ENCODE results near the gene SKIC3. TPM values are rescaled to one million over a fixed set of nuclear protein-coding genes. Genes with fewer than 3 reads are reported as not detected.

The SKIC3 gene
- total RNA-seq, 3 donors from 2014 or later (not counting 1 experiment from before 2014, with no cell fraction given) = 67.5 to 94.1 (median 71.1) TPM

DNA sequence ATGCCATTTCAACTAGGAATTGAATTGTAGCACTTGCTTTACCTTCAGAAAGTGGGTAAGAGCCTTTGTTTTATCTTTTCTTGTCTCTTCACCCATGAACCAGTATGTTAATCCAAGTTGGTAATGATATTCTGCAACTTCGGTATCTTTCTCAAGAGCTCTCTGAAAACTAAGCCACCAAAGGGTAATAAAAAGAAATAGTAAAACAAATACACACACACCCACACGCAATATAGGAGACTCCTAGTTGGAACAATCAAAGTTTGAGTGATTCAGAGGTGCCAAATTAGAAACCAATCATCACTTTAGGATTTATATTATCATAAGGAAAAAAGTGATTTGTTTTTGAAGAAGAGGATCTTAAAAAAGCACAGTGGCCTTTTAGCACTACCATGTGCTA lies 30.4 kb downstream of the SKIC3 start:
- Histone ChIP-seq H3K9me3 (ENCODE audit: control insufficient read depth, insufficient read depth, low read length) (no peaks in the 10 kb centered on the region), H3K27me3 (ENCODE audit: control insufficient read depth, insufficient read depth, low read length) (no peaks in the 10 kb centered on the region), H3K4me3 (ENCODE audit: low read length) (no peak overlapping the region), H3K4me1 (ENCODE audit: control insufficient read depth, insufficient read depth, low read length) (no peaks in the 10 kb centered on the region), H3K36me3 (ENCODE audit: control insufficient read depth, insufficient read depth, low read length) (peaks cover 74% of the 10 kb centered on the region), H3K27ac (ENCODE audit: low read length) (no peak overlapping the region)
- no peaks in the 10 kb centered on the region for H3K27me3 Mint-ChIP-seq (ENCODE audit: low read depth in 2 of 2)
- no peaks in the 10 kb centered on the region for H3K9me3 Mint-ChIP-seq
- H3K36me3 Mint-ChIP-seq = peaks cover 5% of the 10 kb centered on the region
- no peaks in the 10 kb centered on the region for H3K4me1 Mint-ChIP-seq
- intact Hi-C loops (cut with micrococcal nuclease) = no loop called here
- TF ChIP-seq CTCF (IDR thresholded peaks at IDR 0.05) = no peak
- DNase-seq = no peak
- H3K4me3 Mint-ChIP-seq = no peak overlapping the region
- no peak for ATAC-seq
- no peak overlapping the region for H3K27ac Mint-ChIP-seq
- WGBS (ENCODE audit: insufficient coverage) = 100% methylated on average over 1 of the region's 2 CpGs

DNA sequence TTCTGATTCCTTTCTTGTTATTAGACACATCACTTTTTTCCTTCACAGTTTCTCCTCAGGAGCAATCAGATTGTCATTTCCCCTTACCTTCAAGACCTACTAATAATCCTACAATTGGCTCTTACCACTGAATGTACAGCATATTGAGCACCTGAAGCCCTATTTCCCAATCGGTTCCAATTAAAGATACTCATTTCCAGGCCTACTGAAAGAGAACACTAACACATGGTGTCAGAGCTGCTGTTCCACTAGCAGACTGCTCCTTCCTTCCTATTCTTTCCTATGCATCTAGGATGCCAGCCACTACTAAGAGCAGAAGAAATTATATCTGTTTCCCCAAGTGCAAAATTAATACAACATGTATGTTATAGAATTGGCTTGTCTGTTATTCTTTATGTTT lies 34.6 kb downstream of the SKIC3 start:
- Histone ChIP-seq H3K27ac (ENCODE audit: low read length) (no peak overlapping the region), H3K9me3 (ENCODE audit: control insufficient read depth, insufficient read depth, low read length) (no peaks in the 10 kb centered on the region), H3K4me1 (ENCODE audit: control insufficient read depth, insufficient read depth, low read length) (no peaks in the 10 kb centered on the region), H3K36me3 (ENCODE audit: control insufficient read depth, insufficient read depth, low read length) (peaks cover 79% of the 10 kb centered on the region), H3K4me3 (ENCODE audit: low read length) (no peak overlapping the region), H3K27me3 (ENCODE audit: control insufficient read depth, insufficient read depth, low read length) (no peaks in the 10 kb centered on the region)
- Mint-ChIP-seq H3K4me3 (no peak overlapping the region), H3K27ac (no peak overlapping the region), H3K9me3 (no peaks in the 10 kb centered on the region), H3K27me3 (ENCODE audit: low read depth in 2 of 2) (no peaks in the 10 kb centered on the region), H3K36me3 (peaks cover 16% of the 10 kb centered on the region), H3K4me1 (no peaks in the 10 kb centered on the region)
- intact Hi-C loops (cut with micrococcal nuclease) = no loop called here
- TF ChIP-seq CTCF (IDR thresholded peaks at IDR 0.05) = no peak
- 80% methylated on average over 1 of the region's 1 CpG for WGBS (ENCODE audit: insufficient coverage)
- DNase-seq (no peak), ATAC-seq (no peak)

- Histone ChIP-seq H3K36me3 (ENCODE audit: control insufficient read depth, insufficient read depth, low read length) (peaks cover 79% of the 10 kb centered on the region), H3K27ac (ENCODE audit: low read length) (no peak overlapping the region), H3K4me3 (ENCODE audit: low read length) (no peak overlapping the region), H3K4me1 (ENCODE audit: control insufficient read depth, insufficient read depth, low read length) (no peaks in the 10 kb centered on the region), H3K9me3 (ENCODE audit: control insufficient read depth, insufficient read depth, low read length) (no peaks in the 10 kb centered on the region), H3K27me3 (ENCODE audit: control insufficient read depth, insufficient read depth, low read length) (no peaks in the 10 kb centered on the region)
- intact Hi-C loops (cut with micrococcal nuclease) = no loop called here
- Mint-ChIP-seq H3K27ac (no peak overlapping the region), H3K4me1 (no peaks in the 10 kb centered on the region), H3K36me3 (peaks cover 16% of the 10 kb centered on the region), H3K9me3 (no peaks in the 10 kb centered on the region), H3K4me3 (no peak overlapping the region), H3K27me3 (ENCODE audit: low read depth in 2 of 2) (no peaks in the 10 kb centered on the region)
- WGBS (ENCODE audit: insufficient coverage) = no CpG with 5 or more reads among the region's 1 CpG
- DNase-seq = no peak
- no peak for TF ChIP-seq CTCF (IDR thresholded peaks at IDR 0.05)
- no peak for ATAC-seq
Measured at GRCh38 chr5:95519681-95520080, 35.1 kb downstream of the SKIC3 start.

DNA sequence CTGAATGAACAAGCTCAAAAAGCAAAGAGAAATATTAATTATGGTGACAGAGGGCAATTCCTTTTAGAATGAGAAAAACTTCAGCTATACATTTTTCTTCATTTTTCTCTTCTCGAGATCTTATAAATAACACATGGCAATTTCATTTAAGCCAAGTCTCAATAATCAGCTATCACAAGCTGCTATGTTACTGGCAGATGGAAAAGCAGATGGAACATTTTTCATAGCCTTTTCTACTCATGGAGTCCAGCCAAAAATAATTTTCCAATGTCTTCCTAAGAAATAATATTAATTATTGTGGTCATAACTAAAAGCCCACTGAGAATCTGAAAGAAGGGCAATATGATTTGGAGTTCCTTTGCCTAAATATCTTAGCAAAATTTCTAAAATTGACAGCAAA lies 35.6 kb downstream of the SKIC3 start:
- TF ChIP-seq CTCF (IDR thresholded peaks at IDR 0.05) = no peak
- H3K27ac ChIP-seq (ENCODE audit: low read length) = no peak overlapping the region
- DNase-seq (no peak), ATAC-seq (no peak)
- no peak overlapping the region for H3K4me3 Mint-ChIP-seq
- H3K4me1 ChIP-seq (ENCODE audit: control insufficient read depth, insufficient read depth, low read length) = no peaks in the 10 kb centered on the region
- H3K27ac Mint-ChIP-seq = no peak overlapping the region
- H3K36me3 Mint-ChIP-seq = peaks cover 16% of the 10 kb centered on the region
- intact Hi-C loops (cut with micrococcal nuclease) = no loop called here
- no peaks in the 10 kb centered on the region for H3K9me3 ChIP-seq (ENCODE audit: control insufficient read depth, insufficient read depth, low read length)
- H3K27me3 ChIP-seq (ENCODE audit: control insufficient read depth, insufficient read depth, low read length) = no peaks in the 10 kb centered on the region
- no peaks in the 10 kb centered on the region for H3K27me3 Mint-ChIP-seq (ENCODE audit: low read depth in 2 of 2)
- no peaks in the 10 kb centered on the region for H3K4me1 Mint-ChIP-seq
- H3K4me3 ChIP-seq (ENCODE audit: low read length) = no peak overlapping the region
- peaks cover 80% of the 10 kb centered on the region for H3K36me3 ChIP-seq (ENCODE audit: control insufficient read depth, insufficient read depth, low read length)
- WGBS (ENCODE audit: insufficient coverage) = 100% methylated on average over 1 of the region's 1 CpG
- H3K9me3 Mint-ChIP-seq = no peaks in the 10 kb centered on the region

Data from natural killer cell (primary cell).